Measurements from ENCODE around the gene PRDM16. TPM values are rescaled to one million over a fixed set of nuclear protein-coding genes. Genes with fewer than 3 reads are reported as not detected.

PRDM16 gene
- total RNA-seq, 4 donors from 2014 or later, result 0.26 to 7.7 (median 0.35) TPM; not detected in 1

DNA sequence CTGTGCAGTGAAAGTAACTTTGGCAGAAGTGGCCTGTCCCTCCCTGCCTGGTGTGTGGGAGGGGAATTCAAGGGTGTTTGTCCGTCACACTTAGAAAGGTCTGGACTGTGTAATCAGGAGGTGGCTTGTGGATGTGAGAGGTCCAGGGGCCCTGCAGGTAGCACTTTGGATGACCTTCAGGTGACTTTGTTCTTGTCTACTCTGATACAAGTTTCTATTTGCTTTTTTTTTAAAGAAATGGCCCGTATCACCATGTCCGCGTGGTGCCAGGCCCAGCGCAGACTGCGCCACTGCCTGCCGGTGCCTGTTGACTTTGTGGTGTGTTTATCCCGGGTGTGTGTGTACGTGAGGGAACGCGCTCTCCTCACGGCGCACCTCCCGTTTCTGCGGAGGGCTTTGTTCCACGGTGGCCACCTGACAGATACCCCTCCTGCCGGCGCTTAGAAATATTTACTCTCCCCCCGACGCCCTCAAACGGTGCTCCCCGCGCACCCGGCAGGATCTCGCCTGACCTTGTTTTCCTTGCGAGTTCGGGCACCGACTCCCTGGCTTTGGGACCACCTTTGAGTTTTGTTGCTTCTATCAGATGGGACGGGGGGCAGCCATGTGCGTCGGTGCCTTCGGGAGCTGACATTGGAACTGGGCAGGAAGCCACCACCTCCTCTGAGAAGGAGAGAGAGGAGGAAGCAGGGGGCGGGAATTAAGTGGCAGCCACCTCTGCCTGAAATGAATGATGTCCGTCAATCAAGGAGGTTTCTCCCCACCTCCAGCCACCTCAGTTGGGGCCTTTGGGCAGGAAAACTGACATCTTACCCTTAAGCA is 119.4 kb downstream of the PRDM16 start:
- no peak overlapping the region for H3K27ac ChIP-seq
- no peaks in the 10 kb centered on the region for H3K4me1 ChIP-seq
- H3K27me3 ChIP-seq, result no peaks in the 10 kb centered on the region
- intact Hi-C loops (cut with DNase I; ENCODE audit: low total_unique reads), result no loop called here
- TF ChIP-seq POLR2A (IDR thresholded peaks at IDR 0.05), result no peak
- TF ChIP-seq, protein P1, sequence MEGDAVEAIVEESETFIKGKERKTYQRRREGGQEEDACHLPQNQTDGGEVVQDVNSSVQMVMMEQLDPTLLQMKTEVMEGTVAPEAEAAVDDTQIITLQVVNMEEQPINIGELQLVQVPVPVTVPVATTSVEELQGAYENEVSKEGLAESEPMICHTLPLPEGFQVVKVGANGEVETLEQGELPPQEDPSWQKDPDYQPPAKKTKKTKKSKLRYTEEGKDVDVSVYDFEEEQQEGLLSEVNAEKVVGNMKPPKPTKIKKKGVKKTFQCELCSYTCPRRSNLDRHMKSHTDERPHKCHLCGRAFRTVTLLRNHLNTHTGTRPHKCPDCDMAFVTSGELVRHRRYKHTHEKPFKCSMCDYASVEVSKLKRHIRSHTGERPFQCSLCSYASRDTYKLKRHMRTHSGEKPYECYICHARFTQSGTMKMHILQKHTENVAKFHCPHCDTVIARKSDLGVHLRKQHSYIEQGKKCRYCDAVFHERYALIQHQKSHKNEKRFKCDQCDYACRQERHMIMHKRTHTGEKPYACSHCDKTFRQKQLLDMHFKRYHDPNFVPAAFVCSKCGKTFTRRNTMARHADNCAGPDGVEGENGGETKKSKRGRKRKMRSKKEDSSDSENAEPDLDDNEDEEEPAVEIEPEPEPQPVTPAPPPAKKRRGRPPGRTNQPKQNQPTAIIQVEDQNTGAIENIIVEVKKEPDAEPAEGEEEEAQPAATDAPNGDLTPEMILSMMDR (IDR thresholded peaks at IDR 0.05), result no peak
- no peaks in the 10 kb centered on the region for H3K36me3 ChIP-seq
- H3K9me3 ChIP-seq, result no peaks in the 10 kb centered on the region
- DNase-seq, result no peak
- H3K4me3 ChIP-seq, result no peak overlapping the region

DNA sequence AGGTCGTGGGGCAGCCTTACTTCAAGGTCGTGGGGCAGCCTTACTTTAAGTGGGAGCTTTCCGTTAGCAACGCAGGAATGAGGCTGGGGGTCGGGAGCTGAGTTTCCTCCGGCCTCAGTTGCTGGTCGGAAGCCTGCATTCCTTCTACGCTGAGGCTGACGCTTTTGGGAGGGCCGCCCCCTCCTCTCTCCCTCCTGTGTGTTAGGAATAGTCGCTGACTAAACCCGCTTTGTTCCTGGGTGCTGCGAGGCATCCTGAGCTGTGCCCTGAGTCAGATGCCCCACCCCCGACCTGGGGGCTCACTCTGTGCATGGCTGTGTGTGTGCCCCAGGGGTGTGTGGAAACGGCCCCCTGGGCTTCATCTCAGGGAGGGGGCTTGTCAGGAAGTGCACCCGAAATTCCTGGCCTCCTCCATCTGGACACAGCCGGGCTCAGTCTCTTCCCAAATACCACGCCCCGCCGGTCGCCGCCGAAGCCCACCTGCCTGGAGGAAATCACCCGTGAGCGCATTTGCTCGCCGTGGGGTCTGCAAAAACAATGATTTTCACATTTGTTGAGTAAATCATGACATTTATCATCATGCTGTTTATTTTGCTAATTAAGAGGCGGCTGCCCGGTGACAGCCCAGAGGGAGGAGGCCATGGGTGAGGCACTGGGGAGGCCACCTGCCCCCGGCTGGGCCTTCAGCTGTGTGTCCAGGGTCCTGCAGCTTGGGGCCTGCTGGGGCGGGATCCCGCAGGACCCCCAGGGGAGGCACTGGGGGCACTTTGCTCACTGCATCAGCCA is 121.4 kb downstream of the PRDM16 start:
- intact Hi-C loops (cut with DNase I; ENCODE audit: low total_unique reads), result no loop called here
- Histone ChIP-seq H3K9me3 (no peaks in the 10 kb centered on the region), H3K36me3 (no peaks in the 10 kb centered on the region), H3K27ac (no peak overlapping the region), H3K4me3 (no peak overlapping the region), H3K27me3 (no peaks in the 10 kb centered on the region), H3K4me1 (no peaks in the 10 kb centered on the region)
- no peak for DNase-seq
- TF ChIP-seq POLR2A (IDR thresholded peaks at IDR 0.05), result no peak
- TF ChIP-seq, protein P1 (IDR thresholded peaks at IDR 0.05), result no peak

DNA sequence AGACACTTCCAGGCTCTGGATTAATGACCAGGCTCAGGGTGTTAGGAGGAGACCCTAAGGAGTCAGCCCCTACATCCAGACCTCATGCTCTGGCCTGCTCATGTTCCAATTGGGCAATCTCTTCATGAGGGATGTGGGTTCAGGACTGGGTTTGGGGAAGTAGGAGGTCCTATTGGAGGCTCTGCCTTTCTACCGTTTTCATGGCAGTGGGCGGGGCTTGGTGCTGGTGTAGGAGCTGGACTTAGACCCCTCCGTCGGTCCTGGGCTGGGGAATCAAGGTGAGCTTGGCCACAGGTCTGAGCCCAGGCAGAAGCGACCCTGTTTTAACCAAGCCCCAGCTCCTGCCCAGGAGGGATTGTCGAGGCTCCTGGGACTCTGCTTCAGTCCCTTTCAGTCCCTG is 123.4 kb downstream of the PRDM16 start:
- Histone ChIP-seq H3K27ac (no peak overlapping the region), H3K27me3 (no peaks in the 10 kb centered on the region)
- no peak for TF ChIP-seq POLR2A (IDR thresholded peaks at IDR 0.05)
- TF ChIP-seq, protein P1 (IDR thresholded peaks at IDR 0.05), result no peak

DNA sequence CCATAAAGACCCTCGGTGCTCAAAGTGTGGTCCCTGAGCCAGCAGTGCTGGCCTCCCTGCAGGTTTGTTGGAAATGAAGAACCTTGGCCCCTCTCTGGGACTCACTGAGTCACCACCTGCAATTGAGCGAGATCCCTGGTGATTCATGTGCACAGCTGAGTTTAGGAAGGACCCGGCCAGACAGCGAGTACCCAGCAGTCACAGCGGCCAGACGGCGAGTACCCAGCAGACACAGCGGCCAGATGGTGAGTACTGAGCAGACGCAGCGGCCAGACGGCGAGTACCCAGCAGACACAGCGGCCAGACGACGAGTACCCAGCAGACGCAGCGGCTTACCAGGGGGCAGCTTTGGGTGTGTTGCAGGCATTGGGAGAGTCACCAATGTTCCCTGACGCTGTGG is 123.8 kb downstream of the PRDM16 start:
- Histone ChIP-seq H3K27me3 (no peaks in the 10 kb centered on the region), H3K4me1 (peaks cover 0 to 4% of the 10 kb centered on the region in 2 donors), H3K4me3 (no peak overlapping the region), H3K27ac (no peak overlapping the region), H3K36me3 (no peaks in the 10 kb centered on the region), H3K9me3 (no peaks in the 10 kb centered on the region)
- intact Hi-C loops (cut with DNase I; ENCODE audit: low total_unique reads), result no loop called here
- TF ChIP-seq, protein P1 (IDR thresholded peaks at IDR 0.05), result no peak
- TF ChIP-seq POLR2A (IDR thresholded peaks at IDR 0.05), result no peak
- no peak for DNase-seq

More for the DNA sequence above, 123.4 kb downstream of the PRDM16 start:
- intact Hi-C loops (cut with DNase I; ENCODE audit: low total_unique reads), result no loop called here
- no peaks in the 10 kb centered on the region for H3K9me3 ChIP-seq
- DNase-seq, result no peak
- H3K36me3 ChIP-seq, result no peaks in the 10 kb centered on the region
- peaks cover 0 to 3% of the 10 kb centered on the region in 2 donors for H3K4me1 ChIP-seq
- H3K4me3 ChIP-seq, result no peak overlapping the region

DNA sequence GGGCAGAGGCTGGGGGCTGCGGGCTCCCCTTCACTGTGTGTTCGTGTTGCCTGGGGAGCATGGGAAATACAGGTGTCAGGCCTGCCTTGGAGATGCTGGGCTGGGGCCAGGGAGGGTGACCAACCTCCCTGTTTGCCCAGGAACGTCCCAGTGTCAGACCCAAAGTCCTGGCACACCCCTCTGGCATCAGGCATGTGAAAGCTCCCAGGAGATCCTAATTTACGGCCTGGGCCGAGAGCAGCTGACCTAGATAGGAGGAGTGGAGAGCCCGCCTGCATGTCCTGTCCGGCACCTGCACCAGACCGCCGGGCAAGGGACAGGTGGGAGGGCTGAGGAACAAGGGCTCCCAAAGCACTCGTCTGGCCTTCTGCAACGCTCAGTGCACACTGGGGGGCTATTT is 124.8 kb downstream of the PRDM16 start:
- no peak for TF ChIP-seq POLR2A (IDR thresholded peaks at IDR 0.05)
- TF ChIP-seq, protein P1 (IDR thresholded peaks at IDR 0.05), result no peak
- no peaks in the 10 kb centered on the region for H3K36me3 ChIP-seq

More for the DNA sequence above, 124.8 kb downstream of the PRDM16 start:
- DNase-seq, result no peak
- Histone ChIP-seq H3K4me1 (peaks cover 0 to 4% of the 10 kb centered on the region in 2 donors), H3K27me3 (no peaks in the 10 kb centered on the region), H3K4me3 (no peak overlapping the region), H3K27ac (peak overlapping the region; percentile 27 to 54), H3K9me3 (no peaks in the 10 kb centered on the region)
- intact Hi-C loops (cut with DNase I; ENCODE audit: low total_unique reads), result no loop called here

Measured in uterus (tissue), 4 donors.